SIG-M5 treated with dmso at 0.1 percent for 504 hours (cell line): ENCODE data around the gene SAMD1.

Experiments
- DNase-seq: peaks from one replicate; lab custom pipeline; 2025; ENCODE audit not compliant: unreplicated experiment; lab: John Stamatoyannopoulos, UW

Gene SAMD1

DNA sequence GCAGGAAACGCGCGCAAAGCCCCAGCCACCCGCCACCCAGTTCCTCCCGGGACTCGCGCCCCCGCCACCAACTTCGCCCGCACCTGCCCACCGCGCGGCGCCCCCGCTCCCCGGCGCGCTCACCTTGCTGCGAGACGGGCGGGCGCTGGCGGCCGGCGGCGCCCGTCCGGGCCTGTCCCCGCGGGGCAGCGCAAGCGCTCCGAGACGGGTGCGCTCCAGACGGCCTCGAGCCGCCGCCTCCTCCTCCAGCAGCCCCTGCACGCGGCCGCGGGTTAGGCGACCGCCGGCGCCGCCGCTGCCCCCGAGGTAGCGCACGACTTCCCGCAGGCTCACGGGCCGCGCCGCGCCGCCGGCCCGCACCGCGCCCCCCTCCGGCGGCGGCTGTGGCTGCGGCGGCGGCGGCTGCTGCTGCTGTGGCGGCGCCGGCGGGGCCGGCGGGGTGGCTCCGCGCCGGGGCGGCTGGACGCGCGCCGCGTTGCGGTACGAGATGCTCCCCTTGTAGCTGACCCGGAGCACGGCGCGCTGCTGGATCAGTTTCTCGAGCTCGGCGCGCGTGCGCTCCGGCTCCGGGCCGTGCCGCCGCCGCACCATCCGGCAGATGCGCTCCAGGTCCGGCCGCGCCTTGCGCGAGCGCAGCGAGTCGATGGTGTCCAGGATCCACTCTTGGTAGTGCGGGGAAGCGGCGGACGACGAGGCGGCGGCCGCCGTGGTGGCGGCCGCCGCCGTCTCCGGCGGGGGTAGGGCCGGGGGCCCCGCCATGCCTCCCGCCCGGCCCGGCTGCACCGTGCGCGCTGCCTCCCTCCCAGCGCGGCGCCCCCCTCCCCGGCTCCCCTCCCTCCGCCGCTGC lies 666 bp downstream of the SAMD1 start:
- peak; percentile 46 for DNase-seq

DNA sequence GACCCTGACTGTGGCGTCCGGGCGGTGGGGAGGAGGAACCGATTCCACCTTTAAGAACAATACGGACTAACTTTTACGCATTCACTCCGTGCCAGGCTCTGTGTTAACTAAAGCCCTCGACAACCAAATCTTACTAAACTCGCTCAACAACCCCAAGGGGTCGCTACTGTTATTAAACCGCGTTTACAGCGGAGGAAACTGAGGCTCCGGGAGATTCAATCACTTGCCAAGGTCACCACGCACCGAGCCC lies 1.2 kb downstream of the SAMD1 start:
- DNase-seq = no peak

DNA sequence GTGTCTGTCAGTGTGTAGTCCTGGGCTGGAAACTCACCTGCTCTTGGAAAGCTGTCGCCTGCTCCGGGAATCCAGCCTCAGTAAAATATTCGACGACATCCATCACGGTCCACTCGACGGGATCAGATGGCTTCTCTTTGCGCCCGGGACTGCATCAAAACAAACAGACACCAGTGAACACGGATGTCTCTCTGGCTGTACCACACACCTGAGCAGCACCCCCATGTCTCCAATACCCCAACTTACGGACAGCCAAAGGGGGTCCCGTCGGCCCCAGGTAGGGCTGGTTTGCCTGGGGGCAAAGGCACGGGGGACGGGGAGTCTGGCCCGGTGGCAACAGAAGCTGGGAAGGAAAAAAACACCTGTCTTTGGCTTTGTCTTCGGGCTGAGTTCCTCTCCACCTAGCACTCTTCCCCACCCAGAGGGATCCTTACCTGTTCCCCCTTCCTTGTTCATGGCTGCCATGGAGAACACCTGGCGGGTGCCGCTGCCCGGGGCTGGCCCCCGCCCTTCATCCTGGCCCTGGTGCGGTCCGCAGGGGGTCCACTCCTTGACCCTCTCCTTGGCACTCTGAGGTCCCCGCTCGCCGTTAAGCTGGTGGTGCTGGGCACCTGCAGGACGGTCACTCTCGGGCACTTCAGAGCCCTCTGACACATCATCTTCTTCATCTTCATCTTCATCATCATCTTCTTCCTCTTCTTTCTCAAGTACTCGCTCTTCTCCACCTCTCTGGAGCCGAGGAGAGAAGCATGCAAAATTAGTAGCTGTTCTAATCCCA lies 1.7 kb downstream of the SAMD1 start:
- no peak for DNase-seq

DNA sequence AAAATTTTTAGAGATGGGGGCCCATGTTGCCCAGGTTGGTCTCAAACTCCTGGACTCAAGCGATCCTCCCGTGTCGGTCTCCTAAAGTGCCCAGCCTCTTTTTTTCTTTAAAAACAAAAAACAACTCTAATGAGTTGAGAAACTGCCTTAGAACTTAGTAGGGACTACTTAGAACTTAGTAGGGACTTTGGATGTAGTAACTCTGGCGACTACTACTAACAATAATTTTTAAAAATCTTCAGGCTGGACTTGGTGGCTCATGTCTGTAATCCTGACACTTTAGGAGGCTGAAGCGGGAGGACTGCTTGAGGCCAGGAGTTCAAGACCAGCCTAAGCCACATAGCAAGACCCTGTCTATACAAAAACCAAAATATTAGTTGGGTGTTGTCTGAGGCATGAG lies 4.5 kb downstream of the SAMD1 start:
- no peak for DNase-seq

DNA sequence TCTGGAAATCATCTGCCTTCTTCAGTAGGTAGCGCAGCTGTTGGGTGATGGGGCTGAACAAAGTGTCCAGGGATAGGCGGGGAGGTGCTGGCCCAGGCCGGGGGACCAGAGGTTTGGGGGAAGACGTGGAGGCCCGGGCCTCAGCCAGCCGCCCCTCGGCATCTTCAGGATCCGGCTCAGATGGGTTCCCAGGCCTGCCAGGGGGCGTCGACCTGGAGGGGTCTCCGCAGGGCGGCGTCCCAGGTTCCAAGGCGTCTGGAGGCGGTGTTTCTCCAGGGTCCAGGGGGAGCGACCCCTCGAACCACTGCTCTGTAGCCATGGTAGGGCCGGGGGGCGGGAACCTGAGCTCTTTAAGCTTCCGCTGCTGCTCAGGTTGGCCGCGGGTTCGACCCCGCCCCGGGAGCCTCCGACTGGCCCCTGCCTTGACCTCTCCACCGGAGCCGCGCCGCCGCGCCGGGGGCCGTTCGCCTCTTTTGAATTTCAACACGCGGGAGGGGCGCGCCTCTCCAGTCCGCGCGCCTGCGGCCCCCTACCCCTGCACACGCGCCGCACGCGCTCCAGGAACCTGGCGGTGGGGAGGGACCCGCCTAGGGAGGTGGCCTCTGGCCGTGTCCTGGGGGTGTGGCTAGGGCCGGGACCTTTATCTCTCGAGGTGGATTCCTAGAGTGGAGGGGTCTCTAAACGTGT lies 5.1 kb downstream of the SAMD1 start, which contains the start of gene C19orf67:
Gene C19orf67, minus strand, starts transcription at position 475 of the 687 bp plus-strand sequence. Its CDS starts 156 bp downstream, at position 319.
- no peak for DNase-seq

- no peak for DNase-seq
Observed at GRCh38 chr19:14082675-14082960, 7.9 kb downstream of the SAMD1 start.

- DNase-seq = no peak
Observed at GRCh38 chr19:14081797-14082674, 8.5 kb downstream of the SAMD1 start.

DNA sequence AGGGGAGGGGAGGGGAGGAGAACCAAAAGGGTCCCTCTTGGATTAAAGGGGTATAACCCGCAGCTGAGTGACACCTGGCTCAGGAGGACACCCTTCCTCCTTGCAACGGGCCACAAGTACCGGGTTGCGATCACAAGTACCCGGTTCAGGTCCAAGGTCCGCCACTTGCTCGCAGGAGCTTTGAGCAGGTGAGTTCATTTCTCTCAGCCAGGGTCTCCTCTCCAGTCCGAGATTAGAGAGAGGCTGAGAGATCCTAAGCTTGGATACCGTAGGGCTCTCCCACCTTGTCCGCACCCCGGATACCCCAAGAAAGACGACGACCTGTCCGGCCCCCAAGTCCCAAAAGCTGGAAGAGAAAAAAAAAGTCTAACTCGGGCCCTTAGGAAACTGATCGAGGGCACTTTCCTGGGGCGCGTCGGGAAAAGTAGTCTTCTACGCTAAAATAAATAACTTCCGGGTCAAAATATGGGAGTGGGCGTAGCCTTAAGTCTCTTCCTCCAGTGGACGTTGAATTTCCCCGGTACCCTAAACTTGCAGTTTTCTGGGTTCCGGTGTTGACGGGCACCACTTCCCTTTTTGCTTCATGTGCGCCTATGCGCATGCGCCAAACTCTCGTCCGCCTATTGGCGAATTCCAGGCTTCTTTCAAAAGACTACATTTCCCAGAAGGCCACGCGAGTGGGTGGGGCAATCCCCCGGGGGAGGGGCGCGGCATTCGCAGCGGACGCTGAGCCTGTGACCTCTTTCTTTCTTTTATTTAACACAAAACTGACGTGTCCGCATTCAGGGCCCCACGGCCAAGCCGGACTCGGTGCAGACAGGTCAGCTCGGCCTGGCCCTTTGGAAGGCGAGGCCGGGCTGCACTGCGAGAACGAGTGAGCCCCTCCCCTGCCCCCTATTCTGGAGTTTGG lies 9.4 kb downstream of the SAMD1 start:
- DNase-seq = peak; percentile 99

DNA sequence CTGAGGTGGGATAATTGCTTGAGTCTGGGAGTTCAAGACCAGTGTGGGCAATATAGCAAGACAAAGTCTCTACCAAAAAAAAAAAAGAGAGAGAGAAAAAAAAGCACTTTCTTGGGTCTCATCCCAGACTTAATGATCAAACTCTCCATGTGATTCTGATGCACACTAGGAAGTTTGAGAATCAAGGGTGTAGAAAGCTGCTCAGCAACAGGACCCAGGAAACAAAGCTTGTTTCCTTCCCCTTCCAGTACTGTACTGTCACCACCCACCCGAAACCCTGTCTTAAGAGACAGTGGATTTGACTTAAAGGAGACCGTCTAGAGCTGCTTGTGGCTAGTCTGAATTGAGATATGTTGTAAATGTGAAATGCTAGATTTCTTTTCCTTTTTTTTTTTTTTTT lies 12.1 kb downstream of the SAMD1 start:
- DNase-seq = no peak

DNA sequence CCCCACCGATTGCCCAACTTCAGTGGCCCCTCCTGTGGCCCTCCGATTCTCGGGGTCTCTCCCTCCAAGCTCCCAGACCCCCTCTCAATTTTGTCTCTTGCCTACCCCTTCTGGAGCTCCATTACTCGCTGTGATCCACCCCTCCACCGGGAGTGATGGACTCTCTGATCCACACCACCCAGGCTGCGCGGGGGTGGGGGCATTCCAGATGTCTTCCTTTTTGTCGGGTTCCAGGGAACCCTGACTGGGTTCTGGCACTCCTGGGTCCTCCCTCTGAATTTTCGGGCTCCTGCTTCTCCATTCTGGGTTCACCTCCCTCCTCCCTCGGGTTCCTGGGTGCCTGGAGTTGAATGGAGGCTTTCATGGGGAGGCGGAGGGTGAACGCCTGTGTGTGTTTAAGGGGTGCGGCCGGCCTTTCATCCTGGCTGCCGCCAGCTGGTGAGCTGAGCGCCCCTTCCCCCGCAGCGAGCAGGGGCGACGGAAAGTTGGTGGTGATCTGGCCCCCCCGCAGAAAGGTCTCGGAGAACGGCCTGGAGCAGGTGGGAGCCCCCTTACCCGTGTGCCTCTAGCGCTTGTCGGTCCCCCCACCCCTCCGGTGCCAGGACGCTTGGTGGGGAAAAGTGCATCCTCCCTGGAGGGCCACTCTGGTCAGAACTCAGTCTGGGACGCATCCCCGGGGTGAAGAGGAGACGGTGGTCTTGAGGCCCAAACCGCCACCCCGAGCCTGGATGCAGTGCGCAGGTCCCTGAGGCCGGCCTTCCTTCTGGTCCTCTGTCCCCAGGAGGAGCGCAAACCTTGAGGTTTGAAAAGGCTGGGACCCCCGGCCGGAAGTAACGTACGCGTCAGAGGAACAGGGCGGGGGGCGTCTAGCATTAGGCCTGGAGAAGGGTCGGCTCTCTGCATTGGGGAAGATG lies 16.4 kb downstream of the SAMD1 start:
- DNase-seq = no peak

GRCh38 chr19:14073261-14073924 lies 17.2 kb downstream of the SAMD1 start:
- peak; percentile 66 for DNase-seq

GRCh38 chr19:14072535-14073260 lies 17.9 kb downstream of the SAMD1 start, which contains the start of gene MISP3:
Gene MISP3, plus strand, starts transcription at chr19:14072786. Its CDS starts 524 bp downstream, at chr19:14073310.
- DNase-seq = no peak

- DNase-seq = no peak
Observed at GRCh38 chr19:14070268-14071050, 20.1 kb downstream of the SAMD1 start.

DNA sequence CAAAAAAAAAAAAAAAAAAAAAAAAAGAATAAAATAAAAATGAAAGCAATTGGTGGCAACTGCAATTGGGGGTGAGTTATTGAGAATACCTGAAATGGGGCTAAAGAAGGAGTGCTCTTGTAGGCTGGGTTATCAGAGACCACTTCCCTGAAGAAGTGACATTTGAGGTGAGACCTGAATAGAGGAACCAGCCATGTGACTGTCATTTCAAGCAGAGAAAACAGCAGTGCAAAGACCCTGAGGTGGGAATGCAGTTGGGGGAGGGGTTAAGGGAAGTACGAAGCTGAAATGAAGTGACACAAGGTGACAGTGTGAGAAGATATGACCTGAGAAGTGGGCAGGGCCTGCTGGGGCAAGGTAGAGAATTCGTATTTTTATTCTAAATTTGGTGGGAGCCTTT lies 24.4 kb downstream of the SAMD1 start:
- no peak for DNase-seq

DNA sequence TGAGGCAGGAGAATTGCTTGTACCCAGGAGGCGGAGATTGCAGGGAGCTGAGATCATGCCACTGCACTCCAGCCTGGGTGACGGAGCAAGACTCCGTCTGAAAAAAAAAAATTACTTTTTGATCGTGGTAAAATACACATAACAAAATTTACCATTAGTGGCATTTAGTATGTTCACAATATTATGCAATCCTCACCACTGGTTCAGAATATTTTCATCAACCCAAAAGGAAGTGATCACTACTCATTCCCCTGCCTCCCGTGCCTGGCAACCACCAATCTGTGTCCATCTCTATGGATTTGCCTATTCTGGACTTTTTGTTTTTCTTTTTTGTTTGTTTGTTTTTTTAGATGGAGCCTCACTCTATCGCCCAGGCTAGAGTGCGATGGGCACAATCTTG lies 27.4 kb downstream of the SAMD1 start:
- no peak for DNase-seq

DNA sequence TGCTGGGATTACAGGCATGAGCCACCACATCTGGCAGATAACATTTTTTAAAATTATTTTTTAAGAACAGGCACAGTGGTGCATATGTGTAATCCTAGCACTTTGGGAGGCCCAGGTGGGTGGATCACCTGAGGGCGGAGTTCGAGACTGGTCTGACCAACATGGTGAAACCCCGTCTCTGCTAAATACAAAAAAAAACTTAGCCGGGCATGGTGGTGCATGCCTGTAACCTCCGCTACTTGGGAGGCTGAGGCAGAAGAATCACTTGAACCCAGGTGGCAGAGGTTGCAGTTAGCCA lies 28.0 kb downstream of the SAMD1 start:
- no peak for DNase-seq
